ENCODE results near the gene PLEKHH2.

- no peak for TF ChIP-seq POLR2A (IDR thresholded peaks at IDR 0.05)
- TF ChIP-seq, protein P1, sequence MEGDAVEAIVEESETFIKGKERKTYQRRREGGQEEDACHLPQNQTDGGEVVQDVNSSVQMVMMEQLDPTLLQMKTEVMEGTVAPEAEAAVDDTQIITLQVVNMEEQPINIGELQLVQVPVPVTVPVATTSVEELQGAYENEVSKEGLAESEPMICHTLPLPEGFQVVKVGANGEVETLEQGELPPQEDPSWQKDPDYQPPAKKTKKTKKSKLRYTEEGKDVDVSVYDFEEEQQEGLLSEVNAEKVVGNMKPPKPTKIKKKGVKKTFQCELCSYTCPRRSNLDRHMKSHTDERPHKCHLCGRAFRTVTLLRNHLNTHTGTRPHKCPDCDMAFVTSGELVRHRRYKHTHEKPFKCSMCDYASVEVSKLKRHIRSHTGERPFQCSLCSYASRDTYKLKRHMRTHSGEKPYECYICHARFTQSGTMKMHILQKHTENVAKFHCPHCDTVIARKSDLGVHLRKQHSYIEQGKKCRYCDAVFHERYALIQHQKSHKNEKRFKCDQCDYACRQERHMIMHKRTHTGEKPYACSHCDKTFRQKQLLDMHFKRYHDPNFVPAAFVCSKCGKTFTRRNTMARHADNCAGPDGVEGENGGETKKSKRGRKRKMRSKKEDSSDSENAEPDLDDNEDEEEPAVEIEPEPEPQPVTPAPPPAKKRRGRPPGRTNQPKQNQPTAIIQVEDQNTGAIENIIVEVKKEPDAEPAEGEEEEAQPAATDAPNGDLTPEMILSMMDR (IDR thresholded peaks at IDR 0.05), result no peak
- no peak for TF ChIP-seq POLR2AphosphoS5 (IDR thresholded peaks at IDR 0.05)
These were observed 173.8 kb downstream of the PLEKHH2 start for GRCh38 chr2:43810888-43811287.
